HG02763 (cell line): ENCODE measurements around the gene TMEM245.

Experiments
- ATAC-seq: cut with Tn5 transposase; IDR thresholded peaks from one replicate; pipeline ENCODE4 v1.9.1; 2021; ENCODE audit warnings: mild to moderate bottlenecking, moderate library complexity; ENCODE audit not compliant: unreplicated experiment

TMEM245 gene

GRCh38 chr9:109031241-109031640 is 88.5 kb downstream of the TMEM245 start:
- ATAC-seq: no peak

DNA sequence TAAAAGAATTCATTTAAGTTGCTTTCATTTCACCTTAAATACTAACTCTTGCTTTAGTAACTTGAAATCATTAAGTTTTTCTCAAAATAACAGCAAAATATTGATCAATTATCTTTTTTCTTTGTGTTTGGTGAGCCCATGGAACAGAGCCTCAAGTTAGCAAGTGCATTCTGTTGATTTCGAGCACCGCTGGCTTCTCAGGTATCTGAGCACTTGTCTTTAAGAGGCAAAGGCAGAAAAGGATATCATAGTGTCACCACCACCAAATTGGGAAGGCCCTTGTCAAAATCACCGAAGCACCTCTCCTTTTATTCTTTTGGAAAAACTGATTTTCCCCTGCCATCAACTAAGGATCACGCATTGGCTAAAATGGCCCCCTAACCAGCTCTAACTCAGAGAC is 89.3 kb downstream of the TMEM245 start:
- no peak for ATAC-seq

DNA sequence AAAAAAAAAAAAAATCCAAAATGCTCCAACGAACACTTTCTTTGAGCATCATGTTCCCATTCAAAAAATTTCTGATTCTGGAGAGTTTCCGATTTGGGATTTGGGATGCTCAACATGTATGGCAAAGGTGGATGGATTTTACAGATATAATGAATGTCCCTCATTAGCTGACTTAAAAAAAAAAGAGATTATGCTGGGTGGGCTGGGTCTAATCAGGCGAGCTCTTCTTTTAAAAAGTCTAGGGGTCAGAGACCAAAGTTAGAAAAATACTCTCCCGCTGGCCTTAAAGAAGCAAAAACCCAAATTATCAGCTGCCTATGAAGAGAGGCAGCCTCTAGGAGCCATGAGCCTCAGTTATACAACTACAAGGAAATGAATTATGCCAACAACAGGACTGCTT is 91.3 kb downstream of the TMEM245 start:
- no peak for ATAC-seq

DNA sequence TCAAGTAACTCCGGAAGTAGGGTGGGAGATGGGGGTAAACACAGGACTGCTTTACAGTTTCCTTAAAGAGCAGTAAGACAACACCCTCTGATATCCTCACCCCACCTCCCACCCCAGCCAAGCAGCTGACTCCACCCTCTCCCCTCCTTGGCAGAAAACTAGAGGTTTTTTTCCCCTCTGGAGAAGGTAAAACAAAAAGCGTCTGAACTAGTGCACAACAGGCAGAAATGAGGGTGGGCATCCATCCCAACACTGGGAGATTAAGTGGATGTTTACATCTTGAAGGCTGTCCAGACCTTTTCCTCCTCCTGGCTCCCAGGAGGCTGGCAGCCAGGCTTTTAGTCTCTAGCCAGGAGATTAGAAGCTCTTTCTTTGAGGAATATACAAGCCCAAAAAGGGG is 92.6 kb downstream of the TMEM245 start:
- no peak for ATAC-seq

DNA sequence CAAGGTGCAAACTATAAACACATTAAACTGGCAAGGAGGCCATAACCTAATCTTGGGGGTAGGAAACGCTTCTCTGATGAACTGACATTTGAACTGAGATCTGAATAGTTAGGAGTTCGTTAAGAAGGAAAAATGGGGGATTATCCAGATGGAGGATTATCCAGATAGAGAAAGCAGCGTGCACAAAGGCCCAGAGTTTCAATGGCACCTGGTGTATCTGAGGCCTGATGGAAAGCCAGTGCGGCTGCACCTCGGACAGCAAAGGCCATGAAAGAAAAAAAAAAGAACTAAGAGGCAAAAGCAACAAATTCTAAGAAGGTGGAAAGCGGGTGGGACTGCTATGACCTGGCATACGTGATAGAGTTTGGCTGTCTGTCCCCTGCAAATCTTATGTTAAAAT is 93.4 kb downstream of the TMEM245 start:
- no peak for ATAC-seq

DNA sequence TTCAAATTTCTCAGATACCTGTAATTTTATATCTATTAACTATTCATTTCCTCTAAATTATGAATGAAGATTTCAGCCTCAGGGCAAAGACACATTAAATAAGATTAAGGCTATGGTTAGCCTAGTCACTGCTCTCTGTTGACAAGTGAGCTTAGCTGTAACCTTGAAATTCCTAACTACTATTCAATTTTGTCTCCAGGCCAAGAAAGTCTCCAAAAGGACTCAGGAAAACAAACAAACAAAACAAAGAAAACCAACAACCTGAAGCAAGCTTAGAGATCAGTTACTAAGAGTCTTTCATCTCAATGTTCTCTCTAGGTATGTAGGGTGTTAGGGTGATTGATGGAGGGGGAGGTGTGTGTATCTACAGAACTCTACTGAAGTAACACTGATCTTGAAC is 96.9 kb downstream of the TMEM245 start:
- no peak for ATAC-seq

DNA sequence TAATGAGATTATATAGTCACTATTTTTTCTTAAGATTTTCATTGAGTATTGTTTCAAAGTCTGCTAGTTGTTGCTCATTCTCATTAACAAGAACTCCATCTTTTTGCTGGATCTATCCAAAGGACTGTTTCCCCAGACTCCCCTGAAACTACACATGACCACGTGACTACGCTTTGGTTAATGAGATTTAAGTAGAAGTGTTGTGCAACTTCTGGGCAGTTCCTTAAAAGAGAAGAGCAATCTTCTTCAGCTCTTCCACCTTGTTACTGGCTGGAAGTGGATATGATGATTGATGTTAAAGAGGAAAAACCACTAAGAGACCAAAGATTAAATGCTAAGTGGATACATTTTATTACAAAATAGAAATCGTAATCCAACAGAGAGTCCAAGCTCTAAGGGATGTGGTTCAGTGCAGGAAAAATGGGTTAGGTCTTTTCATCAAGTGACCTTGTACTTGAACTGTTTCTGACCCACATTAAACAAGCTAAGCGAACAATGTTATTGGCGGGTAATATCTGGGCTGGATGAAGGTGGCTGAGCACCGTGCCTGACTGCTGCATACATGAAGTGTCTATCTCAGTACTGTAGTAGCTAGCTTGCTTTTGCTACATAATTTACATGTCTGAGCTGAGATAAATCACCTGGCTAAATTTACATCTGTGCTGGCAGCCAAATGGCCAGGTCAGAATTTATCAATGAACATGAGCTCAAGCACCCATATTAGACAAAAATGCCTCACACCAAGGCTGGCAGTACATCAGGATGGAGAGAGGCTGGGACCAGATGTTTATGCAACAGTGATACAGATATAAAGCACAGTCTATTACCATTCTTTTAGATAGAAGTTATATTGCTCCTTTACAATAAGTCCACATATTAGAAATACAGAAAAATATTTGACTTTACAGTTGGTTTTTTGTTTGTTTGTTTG is 98.9 kb downstream of the TMEM245 start:
- no peak for ATAC-seq

- ATAC-seq: no peak
Measured at GRCh38 chr9:109020113-109020512, 99.6 kb downstream of the TMEM245 start.

DNA sequence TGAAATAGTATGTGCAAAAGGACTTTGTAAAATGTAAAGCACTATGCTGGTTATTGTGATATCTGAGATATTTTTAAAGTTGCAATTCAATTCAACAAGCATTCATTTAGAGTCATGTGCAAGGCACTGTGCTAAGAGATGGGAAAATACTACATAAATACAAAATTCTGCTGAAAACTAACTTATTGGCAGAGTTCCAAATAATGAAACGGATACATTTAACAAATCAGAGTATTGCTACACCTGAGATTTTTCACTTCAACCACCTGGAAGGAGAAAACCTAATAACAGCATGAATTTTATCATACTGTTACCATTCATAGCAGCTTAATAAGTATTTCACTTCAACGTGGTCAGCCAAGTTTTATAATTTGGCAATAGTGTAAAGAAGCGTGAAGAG is 100.3 kb downstream of the TMEM245 start:
- ATAC-seq: no peak

DNA sequence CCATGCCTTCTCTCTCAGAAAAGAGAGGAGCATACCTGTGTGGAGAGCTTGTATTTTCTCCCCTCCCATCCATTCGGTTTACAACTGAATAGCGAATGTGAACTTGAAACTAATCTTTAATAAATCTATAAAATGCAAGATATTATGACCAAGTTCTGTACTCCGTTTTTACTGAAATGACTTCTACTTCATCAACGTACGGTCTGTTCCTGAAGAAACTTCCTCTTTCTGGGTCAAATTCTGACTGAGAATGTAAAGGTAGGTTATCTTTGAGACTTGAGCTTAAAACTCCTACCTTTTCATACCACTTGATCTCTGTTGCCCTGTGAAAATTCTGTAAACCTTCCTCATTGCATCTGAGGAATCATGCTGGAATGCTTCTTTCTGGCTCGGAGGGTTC is 102.3 kb downstream of the TMEM245 start:
- no peak for ATAC-seq

- no peak for ATAC-seq
Measured at GRCh38 chr9:109017061-109017460, 102.7 kb downstream of the TMEM245 start.

DNA sequence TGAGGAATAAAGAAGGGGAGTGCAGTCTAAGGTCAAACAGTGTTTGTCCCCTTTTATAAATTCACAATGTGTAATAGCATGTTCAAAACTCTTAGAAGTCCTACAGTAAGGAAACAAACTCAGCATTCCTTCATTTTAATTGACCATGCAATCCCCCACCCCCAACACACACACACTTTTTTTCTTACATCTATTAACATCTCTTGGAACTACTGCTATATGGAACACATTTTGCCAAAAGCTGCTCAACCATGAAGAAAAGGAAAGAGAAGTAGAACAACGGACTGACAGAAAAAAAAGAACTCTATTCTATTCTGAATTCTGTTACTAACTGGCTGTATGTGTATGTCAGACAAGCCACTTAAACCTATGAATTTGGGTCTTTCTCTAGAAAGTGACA is 103.6 kb downstream of the TMEM245 start:
- ATAC-seq: no peak

GRCh38 chr9:109014608-109015280 is 105.0 kb downstream of the TMEM245 start:
- ATAC-seq: no peak

- no peak for ATAC-seq
Measured at GRCh38 chr9:109013679-109014607, 105.8 kb downstream of the TMEM245 start.

DNA sequence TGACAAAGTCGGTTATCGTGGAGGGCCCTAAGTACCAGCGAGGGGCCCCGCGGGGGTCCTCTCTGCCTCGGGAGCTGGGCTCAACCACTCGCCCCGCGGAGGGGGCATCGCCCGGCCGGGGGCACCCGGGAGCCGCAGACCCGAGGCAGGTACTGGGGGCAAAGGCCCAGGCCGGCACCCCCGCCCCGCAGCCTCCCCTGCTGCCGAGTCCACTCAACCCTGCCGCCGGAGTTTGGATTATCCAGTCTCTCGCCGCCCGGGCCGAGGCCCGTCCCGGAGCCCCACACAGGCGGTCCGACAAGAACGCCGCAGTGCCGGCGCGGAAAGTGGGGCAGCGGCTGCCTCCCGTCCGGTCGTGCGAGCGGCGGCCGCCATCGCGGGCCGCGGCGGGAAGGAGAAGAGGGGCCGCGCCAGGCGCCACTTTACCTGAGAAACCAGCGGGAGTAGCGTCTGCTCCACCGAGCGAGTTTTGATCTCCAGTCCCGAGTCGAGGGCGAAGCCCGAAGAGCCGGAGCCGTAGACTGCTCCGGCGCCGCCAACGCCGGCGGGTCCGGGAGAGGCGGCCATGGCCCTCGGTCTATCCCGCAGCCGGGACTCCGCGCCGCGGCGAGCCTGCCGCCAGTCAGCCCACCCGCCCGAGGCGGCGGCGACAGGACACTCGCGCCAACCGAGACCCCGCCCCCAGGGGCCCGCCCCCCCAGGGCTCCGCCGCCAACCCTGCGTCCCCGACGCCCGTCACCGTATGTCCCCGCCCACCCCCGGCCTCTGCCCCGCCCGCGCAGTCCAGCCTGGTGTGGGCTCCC is 106.7 kb downstream of the TMEM245 start, which contains the start of gene CTNNAL1:
Gene CTNNAL1 (minus strand): TSS at position 624 of the 803 bp plus-strand sequence. CDS start 57 bp downstream, at position 567.
- peak; percentile 69 for ATAC-seq

DNA sequence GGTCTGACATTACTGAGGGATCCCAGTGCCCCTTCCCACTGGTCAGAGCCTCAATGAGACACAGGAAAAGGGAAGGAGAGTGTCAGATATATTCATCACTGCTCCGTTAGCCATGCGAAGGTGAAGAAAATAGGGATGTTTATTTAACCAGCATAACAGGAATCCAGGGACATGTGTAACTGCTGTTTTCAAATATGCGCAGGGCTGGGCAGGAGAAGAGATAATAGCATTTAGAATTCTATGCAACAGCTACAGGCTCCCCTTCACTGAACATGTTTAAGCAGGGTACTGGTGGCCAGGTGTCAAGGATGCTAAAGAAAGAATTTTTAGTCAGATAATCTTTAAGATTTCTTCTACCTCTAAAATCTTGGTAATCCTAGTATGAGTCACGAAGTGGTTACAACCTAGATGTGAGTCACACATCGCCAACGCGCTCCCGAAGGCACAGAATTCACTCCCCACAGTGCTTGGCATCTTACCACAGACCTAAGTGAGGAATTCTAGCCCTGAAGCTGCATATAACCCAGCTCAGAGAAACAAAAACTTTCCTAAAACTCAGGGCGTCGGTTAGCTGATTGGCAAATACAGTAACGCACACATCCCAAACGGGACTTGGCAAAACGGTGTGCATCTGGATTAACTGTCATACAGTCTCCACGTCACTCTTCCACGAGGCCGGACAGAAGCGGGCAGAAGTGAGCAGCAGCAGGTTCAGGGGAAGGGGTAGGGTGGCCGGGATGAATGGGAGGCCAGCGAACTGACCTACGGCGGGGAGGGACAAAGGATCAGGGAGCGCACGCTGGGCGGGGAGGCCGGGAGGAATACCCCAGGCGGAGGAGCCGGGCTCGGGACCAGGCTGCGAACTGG is 107.5 kb downstream of the TMEM245 start:
- peak; percentile 29 for ATAC-seq

DNA sequence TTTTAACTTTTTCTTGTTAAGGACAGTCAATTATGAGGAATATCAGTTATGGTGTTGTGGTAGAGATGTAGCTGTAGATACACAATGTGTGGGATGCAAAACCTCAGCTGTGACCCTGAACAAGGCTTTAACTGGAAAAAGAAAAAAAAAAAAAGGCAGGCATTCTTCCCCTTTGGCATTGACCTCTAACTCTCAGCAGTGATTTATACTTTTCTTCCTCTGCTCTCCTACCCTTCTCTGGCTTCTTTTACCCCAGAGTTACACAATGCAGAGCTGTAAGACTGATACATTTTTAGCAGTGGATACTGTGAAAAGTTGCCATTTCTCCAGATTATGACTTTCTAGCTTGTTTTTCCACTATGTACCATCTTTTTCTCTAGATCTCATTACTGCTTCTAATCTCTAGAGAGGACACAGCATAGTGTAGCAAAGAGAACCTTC is 108.5 kb downstream of the TMEM245 start:
- ATAC-seq: no peak

GRCh38 chr9:109010746-109011145 is 109.0 kb downstream of the TMEM245 start:
- ATAC-seq: peak; percentile 36

DNA sequence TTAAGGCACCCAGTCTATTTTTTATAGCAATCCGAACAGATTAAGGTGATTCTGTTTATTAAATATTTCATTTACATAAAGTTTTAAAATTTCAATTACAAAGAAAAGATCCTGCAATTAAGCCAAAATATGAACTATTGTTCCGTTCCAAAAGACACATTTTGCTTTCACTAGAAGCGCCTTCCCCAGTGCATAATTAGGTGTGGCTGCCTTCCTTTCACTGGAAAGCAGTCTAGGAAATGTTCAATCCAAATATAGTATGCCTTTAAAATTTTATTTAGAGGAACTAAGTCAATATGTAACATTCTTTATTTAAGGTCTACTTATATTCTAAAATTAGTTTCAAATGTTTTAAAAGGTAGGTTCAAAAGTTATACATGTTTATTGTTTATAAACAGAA is 114.1 kb downstream of the TMEM245 start:
- ATAC-seq: no peak
